Transverse colon (tissue), 4 donors: Measurements from ENCODE around the gene VMAC. TPM values are rescaled to one million over a fixed set of nuclear protein-coding genes. Genes with fewer than 3 reads are reported as not detected.
A peak's percentile ranks its signal among the peaks of the same experiment; 100 is the strongest.

Experiments used
- DNase-seq: peaks from one replicate; pipeline ENCODE4 v3.0.0-alpha.2; 2019
- H3K27ac ChIP-seq, 4 donors: fragments of 200-600 bp; sonication (generic); 2 replicates each; pipeline ENCODE4 v1.5.1; 2016 to 2018; ENCODE audit warnings: inconsistent platforms in 4 of 4
- H3K27me3 ChIP-seq: fragments of 200-600 bp; sonication (generic); 2 replicates; pipeline ENCODE4 v1.5.1; 2017; ENCODE audit warnings: inconsistent platforms
- H3K36me3 ChIP-seq, 4 donors: fragments of 200-600 bp; sonication (generic); 2 replicates each; pipeline ENCODE4 v1.5.1; 2017 to 2019; ENCODE audit warnings: inconsistent platforms in 4 of 4
- H3K4me1 ChIP-seq, 4 donors: fragments of 200-600 bp; sonication (generic); 2 replicates each; pipeline ENCODE4 v1.5.1; 2017 to 2020; ENCODE audit warnings: inconsistent platforms in 4 of 4
- H3K4me3 ChIP-seq, 4 donors: fragments of 200-600 bp; sonication (generic); 1 replicate in 1 of 4; 2 replicates in 3 of 4; pipeline versions ENCODE4 v1.5.1 to v1.6.1; 2017 to 2019; ENCODE audit warnings: inconsistent platforms in 4 of 4
- H3K9me3 ChIP-seq, 2 donors: fragments of 200-600 bp; sonication (generic); 2 replicates each; pipeline ENCODE4 v1.5.1; 2017 to 2019; ENCODE audit warnings: inconsistent platforms in 2 of 2
- CTCF ChIP-seq, 5 experiments: fragments of 200-600 bp in 3 of 5; fragments of 450-650 bp in 2 of 5; sonication (generic) in 3 of 5; IDR thresholded peaks; 1 replicate in 2 of 5; 2 replicates in 3 of 5; pipeline ENCODE4 v1.5.1; 2016 to 2017; ENCODE audit warnings: antibody characterized with exemption in 5 of 5, inconsistent platforms in 3 of 5, mild to moderate bottlenecking in 2 of 5, moderate library complexity in 1 of 5
- EP300 ChIP-seq: sonication (generic); formaldehyde crosslinking; IDR thresholded peaks from one replicate; pipeline ENCODE4 v1.6.1; 2017; ENCODE audit warnings: antibody characterized with exemption, low read depth
- POLR2A ChIP-seq: fragments of 450-650 bp; IDR thresholded peaks from one replicate; pipeline ENCODE4 v1.6.1; 2016; ENCODE audit warnings: antibody characterized with exemption, mild to moderate bottlenecking, moderate library complexity
- POLR2AphosphoS5 ChIP-seq, 3 donors: sonication (generic); formaldehyde crosslinking; IDR thresholded peaks; one replicate each; pipeline ENCODE4 v1.6.1; 2016; ENCODE audit warnings: antibody characterized with exemption in 3 of 3
- WGBS, 2 donors: methylation state at CpG; one replicate each; pipeline ENCODE4 v1.1.5; 2018; ENCODE audit warnings: low coverage in 1 of 2; 5-methylcytosine and 5-hydroxymethylcytosine counted together
- in situ Hi-C, 4 donors: fragments of 200-750 bp; cut with MboI; loops; one replicate each; pipeline versions ENCODE4 v1.15.0 to v1.15.1; 2017; ENCODE audit warnings: low sequenced_read_pairs in 3 of 4, low pct_ligation_motif_present in 1 of 4, low pct_unique_long_range_greater_than_20kb in 1 of 4
- intact Hi-C: fragments of 100-400 bp; cut with DNase I; formaldehyde crosslinking; loops from one replicate; pipeline ENCODE4 v1.15.1; 2023; ENCODE audit warnings: low total_unique reads
- total RNA-seq, 4 donors: library from RNA; depleted of rRNA; stranded (reverse); fragments of >200 nt; gene quantifications; one replicate each; pipeline ENCODE4 v1.1.0, GENCODE V29; 2016

Gene VMAC
- total RNA-seq, 4 donors from 2014 or later: 8.9 to 59.5 (median 18.4) TPM

DNA sequence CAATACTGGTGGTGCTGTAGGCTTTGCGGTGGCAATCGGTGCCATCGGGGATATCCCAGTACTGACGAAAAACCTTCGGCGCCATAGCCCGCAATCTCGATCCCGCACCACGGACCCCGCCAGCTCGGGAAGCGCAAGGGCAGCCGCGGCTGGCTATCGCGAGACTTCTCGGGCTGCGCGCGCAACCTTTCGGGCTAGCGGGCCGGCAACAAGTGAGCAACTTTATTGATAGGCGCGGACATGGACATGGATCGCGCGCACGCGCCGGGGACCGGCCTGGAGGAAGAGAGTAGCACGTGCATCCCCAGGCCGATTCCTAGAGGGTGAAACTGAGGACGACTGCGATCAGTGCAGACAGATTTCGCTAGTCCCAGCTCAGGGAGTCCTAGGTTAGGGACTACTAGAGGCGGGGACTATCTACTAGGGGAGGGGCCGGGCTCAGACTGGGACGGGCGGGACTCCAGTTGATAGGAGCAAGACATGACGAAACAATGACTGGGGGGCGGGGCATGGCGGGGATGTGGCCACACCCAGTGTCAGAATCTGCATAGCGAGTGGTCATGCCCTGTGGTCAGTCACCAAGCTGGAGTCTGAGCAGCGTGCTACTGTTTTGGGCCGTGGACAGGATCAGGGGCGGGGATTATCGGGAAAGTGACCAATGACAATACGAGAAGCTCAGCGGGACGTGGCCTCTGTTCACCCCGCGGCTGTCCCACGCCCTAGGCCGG, 884 bp upstream of the VMAC start, which contains the start of gene NDUFA11:
TSS of gene NDUFA11 (minus strand) at position 167 of the 728 bp plus-strand sequence. CDS start at position 85, 82 bp downstream.
- DNase-seq: peak; percentile 99
- in situ Hi-C loops: no loop called here
- no peaks in the 10 kb centered on the region for H3K27me3 ChIP-seq
- peak within 1 kb of the TSS; percentile 84 to 93 (median 88) for H3K27ac ChIP-seq
- intact Hi-C loops: no loop called here
- H3K36me3 ChIP-seq: no peaks in the 10 kb centered on the region
- peaks cover 11 to 21% (median 21%) of the 10 kb centered on the region in 4 donors for H3K4me1 ChIP-seq
- no peaks in the 10 kb centered on the region for H3K9me3 ChIP-seq
- H3K4me3 ChIP-seq: peak within 1 kb of the TSS; percentile 52 to 86 (median 82)
- TF ChIP-seq CTCF (IDR thresholded peaks at IDR 0.05) (peak in 2 of 5 experiments; percentile 15 to 19), POLR2A (peak; percentile 64), POLR2AphosphoS5 (IDR thresholded peaks at IDR 0.05) (peak; percentile 83 to 90 (median 85)), EP300 (no peak)
- WGBS, 2 donors: 0% methylated on average over 48 of the region's 57 CpGs; no CpG with 5 or more reads in 1 of the 2 donors

GRCh38 chr19:5905114-5905778, 574 bp downstream of the VMAC start:
- intact Hi-C loops: no loop called here
- H3K4me3 ChIP-seq: peak overlapping the region; percentile 33 to 86 (median 82)
- H3K9me3 ChIP-seq: no peaks in the 10 kb centered on the region
- peak overlapping the region; percentile 80 to 93 (median 88) for H3K27ac ChIP-seq
- 42 to 71% methylated on average over 12 to 31 of the region's 31 CpGs for WGBS, 2 donors
- H3K4me1 ChIP-seq: peaks cover 11 to 21% (median 21%) of the 10 kb centered on the region in 4 donors
- DNase-seq: no peak
- no peaks in the 10 kb centered on the region for H3K36me3 ChIP-seq
- H3K27me3 ChIP-seq: no peaks in the 10 kb centered on the region
- in situ Hi-C loops: no loop called here
- no peak for TF ChIP-seq EP300
- no peak for TF ChIP-seq CTCF (IDR thresholded peaks at IDR 0.05)
- no peak for TF ChIP-seq POLR2A
- no peak for TF ChIP-seq POLR2AphosphoS5 (IDR thresholded peaks at IDR 0.05)

DNA sequence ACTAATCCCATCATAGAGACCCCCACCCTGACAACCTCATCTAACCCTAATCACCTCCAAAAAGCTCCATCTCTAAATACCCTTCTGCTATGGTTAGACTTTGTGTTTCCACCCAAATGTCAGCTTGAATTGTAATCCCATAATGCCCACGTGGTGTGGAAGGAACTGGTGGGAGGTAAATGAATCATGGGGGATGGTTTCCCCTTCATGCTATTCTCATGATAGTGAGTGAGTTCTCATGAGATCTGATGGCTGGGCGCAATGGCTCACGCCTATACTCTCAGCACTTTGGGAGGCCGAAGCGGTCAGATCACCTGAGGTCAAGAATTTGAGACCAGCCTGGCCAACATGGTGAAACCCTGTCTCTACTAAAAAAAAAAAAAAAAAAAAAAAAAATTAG, 2.6 kb downstream of the VMAC start:
- 68% methylated on average over 5 of the region's 5 CpGs; no CpG with 5 or more reads in 1 of the 2 donors for WGBS, 2 donors
- Histone ChIP-seq H3K9me3 (no peaks in the 10 kb centered on the region), H3K36me3 (no peaks in the 10 kb centered on the region), H3K4me1 (peaks cover 11 to 21% (median 19%) of the 10 kb centered on the region in 4 donors), H3K27ac (no peak overlapping the region), H3K4me3 (no peak overlapping the region), H3K27me3 (no peaks in the 10 kb centered on the region)
- no peak for DNase-seq
- intact Hi-C loops (no loop called here), in situ Hi-C loops (no loop called here)
- no peak for TF ChIP-seq POLR2A
- no peak for TF ChIP-seq POLR2AphosphoS5 (IDR thresholded peaks at IDR 0.05)
- no peak for TF ChIP-seq EP300
- TF ChIP-seq CTCF (IDR thresholded peaks at IDR 0.05): no peak

- WGBS, 2 donors: 72% methylated on average over 6 of the region's 14 CpGs; no CpG with 5 or more reads in 1 of the 2 donors
- no peak for DNase-seq
- in situ Hi-C loops: no loop called here
- intact Hi-C loops: no loop called here
- no peaks in the 10 kb centered on the region for H3K36me3 ChIP-seq
- no peaks in the 10 kb centered on the region for H3K9me3 ChIP-seq
- TF ChIP-seq EP300 (no peak), CTCF (IDR thresholded peaks at IDR 0.05) (no peak), POLR2AphosphoS5 (IDR thresholded peaks at IDR 0.05) (no peak), POLR2A (no peak)
- peaks cover 11 to 17% (median 13%) of the 10 kb centered on the region in 4 donors for H3K4me1 ChIP-seq
- no peak overlapping the region for H3K4me3 ChIP-seq
- no peaks in the 10 kb centered on the region for H3K27me3 ChIP-seq
- H3K27ac ChIP-seq: no peak overlapping the region
Measured at GRCh38 chr19:5908773-5909442, 4.2 kb downstream of the VMAC start.
